Mesenchymal stem cell (in vitro differentiated cells and primary cell): ENCODE data around the gene SLC24A3.

Experiments used
- DNase-seq: peaks from one replicate; pipeline ENCODE4 v3.0.0-alpha.2; 2013
- H2AFZ ChIP-seq: one replicate; pipeline ENCODE4 v1.6.1; 2013; ENCODE audit warnings: low read depth, mild to moderate bottlenecking, control low read depth, inconsistent platforms, low read length, moderate library complexity
- H2AK5ac ChIP-seq: 2 replicates; pipeline ENCODE4 v1.6.1; 2013; ENCODE audit warnings: low read length, moderate library complexity, mild to moderate bottlenecking, inconsistent platforms; ENCODE audit not compliant: severe bottlenecking
- H2BK120ac ChIP-seq: one replicate; pipeline ENCODE4 v1.6.1; 2013; ENCODE audit warnings: low read depth, mild to moderate bottlenecking, inconsistent platforms, low read length, moderate library complexity
- H2BK12ac ChIP-seq, 2 experiments: one replicate each; pipeline ENCODE4 v1.6.1; 2013; ENCODE audit warnings: inconsistent platforms in 2 of 2, low read length in 2 of 2, mild to moderate bottlenecking in 2 of 2, moderate library complexity in 2 of 2, control low read depth in 1 of 2
- H2BK15ac ChIP-seq: one replicate; pipeline ENCODE4 v1.6.1; 2013; ENCODE audit warnings: mild to moderate bottlenecking, low read depth, inconsistent platforms; ENCODE audit not compliant: poor library complexity, severe bottlenecking
- H2BK5ac ChIP-seq: 2 replicates; pipeline ENCODE4 v1.6.1; 2013; ENCODE audit warnings: low read depth, mild to moderate bottlenecking, low read length, control low read depth, inconsistent platforms; ENCODE audit not compliant: poor library complexity, severe bottlenecking
- H3K14ac ChIP-seq, 2 experiments: one replicate each; pipeline ENCODE4 v1.6.1; 2013; ENCODE audit warnings: inconsistent platforms in 2 of 2, low read length in 2 of 2, control low read depth in 1 of 2, mild to moderate bottlenecking in 1 of 2, moderate library complexity in 1 of 2
- H3K18ac ChIP-seq, 2 experiments: one replicate each; pipeline ENCODE4 v1.6.1; 2013; ENCODE audit warnings: inconsistent platforms in 2 of 2, low read length in 2 of 2, control low read depth in 1 of 2, low read depth in 1 of 2, mild to moderate bottlenecking in 1 of 2
- H3K23ac ChIP-seq, 2 experiments: one replicate each; pipeline ENCODE4 v1.6.1; 2013; ENCODE audit warnings: inconsistent platforms in 2 of 2, low read length in 2 of 2, mild to moderate bottlenecking in 2 of 2, moderate library complexity in 2 of 2, control low read depth in 1 of 2
- H3K27ac ChIP-seq: 2 replicates; pipeline ENCODE4 v1.5.1; 2013; ENCODE audit warnings: mild to moderate bottlenecking, moderate library complexity, low read length, control low read depth, inconsistent platforms; ENCODE audit not compliant: poor library complexity, severe bottlenecking
- H3K27me3 ChIP-seq, 2 experiments: 2 replicates each; pipeline versions ENCODE4 v1.6.1 to v1.7.0; 2013; ENCODE audit warnings: low read length in 2 of 2, mild to moderate bottlenecking in 2 of 2, moderate library complexity in 2 of 2, control low read depth in 1 of 2, inconsistent platforms in 1 of 2; ENCODE audit not compliant: control insufficient read depth in 1 of 2, insufficient read depth in 1 of 2
- H3K36me3 ChIP-seq, 2 experiments: 2 replicates each; pipeline versions ENCODE4 v1.6.1 to v1.7.0; 2013; ENCODE audit warnings: low read length in 2 of 2, control low read depth in 1 of 2, inconsistent platforms in 1 of 2, low read depth in 1 of 2, mild to moderate bottlenecking in 1 of 2; ENCODE audit not compliant: insufficient read depth in 2 of 2, control insufficient read depth in 1 of 2
- H3K4ac ChIP-seq, 2 experiments: one replicate each; pipeline ENCODE4 v1.6.1; 2013; ENCODE audit warnings: inconsistent platforms in 2 of 2, low read length in 2 of 2, mild to moderate bottlenecking in 2 of 2, moderate library complexity in 2 of 2, control low read depth in 1 of 2, low read depth in 1 of 2
- H3K4me1 ChIP-seq: 2 replicates; pipeline ENCODE4 v1.6.1; 2013; ENCODE audit warnings: low read depth, low read length, control low read depth; ENCODE audit not compliant: control insufficient read depth, insufficient read depth
- H3K4me2 ChIP-seq: 2 replicates; pipeline ENCODE4 v1.6.1; 2013; ENCODE audit warnings: low read length, mild to moderate bottlenecking, inconsistent platforms; ENCODE audit not compliant: poor library complexity, severe bottlenecking
- H3K4me3 ChIP-seq, 2 experiments: 2 replicates each; pipeline versions ENCODE4 v1.5.1 to v1.7.0; 2013; ENCODE audit warnings: low read length in 2 of 2, mild to moderate bottlenecking in 2 of 2, control low read depth in 1 of 2, low read depth in 1 of 2; ENCODE audit not compliant: insufficient read depth in 1 of 2
- H3K79me1 ChIP-seq: replicated peaks from 2 replicates; pipeline ENCODE4 v1.6.1; 2013; ENCODE audit warnings: mild to moderate bottlenecking, control low read depth, low read length, inconsistent platforms; ENCODE audit not compliant: poor library complexity, severe bottlenecking
- H3K9ac ChIP-seq: 2 replicates; pipeline ENCODE4 v1.7.0; 2013; ENCODE audit warnings: mild to moderate bottlenecking, low read length, moderate library complexity
- H3K9me3 ChIP-seq: 2 replicates; pipeline ENCODE4 v1.7.0; 2013; ENCODE audit warnings: mild to moderate bottlenecking, low read length; ENCODE audit not compliant: control insufficient read depth
- H4K8ac ChIP-seq: one replicate; pipeline ENCODE4 v1.6.1; 2013; ENCODE audit warnings: inconsistent platforms, mild to moderate bottlenecking, low read length, moderate library complexity
- H4K91ac ChIP-seq: one replicate; pipeline ENCODE4 v1.6.1; 2013; ENCODE audit warnings: mild to moderate bottlenecking, low read length, inconsistent platforms
- WGBS: methylation state at CpG from one replicate; pipeline ENCODE4 v1.1.7; 2013; ENCODE audit warnings: mixed read lengths; 5-methylcytosine and 5-hydroxymethylcytosine counted together

Gene SLC24A3

GRCh38 chr20:19527509-19527908, 315.1 kb downstream of the SLC24A3 start:
- Histone ChIP-seq H3K79me1 (no peaks in the 10 kb centered on the region), H3K9me3 (no peaks in the 10 kb centered on the region), H2AK5ac (no peak overlapping the region), H3K4me3 (no peak overlapping the region), H2BK5ac (no peak overlapping the region), H3K14ac (no peak overlapping the region), H3K27ac (no peak overlapping the region), H4K8ac (no peak overlapping the region), H2BK120ac (no peak overlapping the region), H3K4me1 (no peaks in the 10 kb centered on the region), H2AFZ (no peak overlapping the region), H3K9ac (no peak overlapping the region), H3K18ac (no peak overlapping the region), H3K4me2 (no peak overlapping the region), H2BK15ac (no peak overlapping the region), H3K23ac (no peak overlapping the region), H4K91ac (no peak overlapping the region), H2BK12ac (no peak overlapping the region), H3K36me3 (no peaks in the 10 kb centered on the region), H3K27me3 (peaks cover 0 to 3% of the 10 kb centered on the region in 2 experiments), H3K4ac (no peak overlapping the region)
- WGBS, result 46% methylated on average over 2 of the region's 2 CpGs
- DNase-seq, result no peak

GRCh38 chr20:19528286-19529030, 316.0 kb downstream of the SLC24A3 start:
- 87% methylated on average over 4 of the region's 5 CpGs for WGBS
- Histone ChIP-seq H2AK5ac (no peak overlapping the region), H2AFZ (no peak overlapping the region), H3K9me3 (no peaks in the 10 kb centered on the region), H2BK12ac (no peak overlapping the region), H3K4me1 (no peaks in the 10 kb centered on the region), H3K9ac (no peak overlapping the region), H2BK5ac (no peak overlapping the region), H4K8ac (no peak overlapping the region), H3K18ac (no peak overlapping the region), H2BK15ac (no peak overlapping the region), H3K14ac (no peak overlapping the region), H3K79me1 (no peaks in the 10 kb centered on the region), H3K4me3 (no peak overlapping the region), H3K36me3 (no peaks in the 10 kb centered on the region), H2BK120ac (no peak overlapping the region), H3K4ac (no peak overlapping the region), H3K27me3 (peaks cover 0 to 6% of the 10 kb centered on the region in 2 experiments), H3K27ac (no peak overlapping the region), H3K23ac (no peak overlapping the region), H3K4me2 (no peak overlapping the region), H4K91ac (no peak overlapping the region)
- no peak for DNase-seq

GRCh38 chr20:19530006-19530405, 317.6 kb downstream of the SLC24A3 start:
- Histone ChIP-seq H2BK15ac (no peak overlapping the region), H3K4me2 (no peak overlapping the region), H3K36me3 (no peaks in the 10 kb centered on the region), H3K9ac (no peak overlapping the region), H3K4me1 (no peaks in the 10 kb centered on the region), H2BK5ac (no peak overlapping the region), H2AFZ (no peak overlapping the region), H3K79me1 (no peaks in the 10 kb centered on the region), H2BK120ac (no peak overlapping the region), H3K27ac (no peak overlapping the region), H3K4ac (no peak overlapping the region), H3K9me3 (peaks cover 1% of the 10 kb centered on the region), H3K4me3 (no peak overlapping the region), H3K14ac (no peak overlapping the region), H4K91ac (no peak overlapping the region), H3K23ac (no peak overlapping the region), H4K8ac (no peak overlapping the region), H3K27me3 (peaks cover 0 to 10% of the 10 kb centered on the region in 2 experiments), H2AK5ac (no peak overlapping the region), H3K18ac (no peak overlapping the region), H2BK12ac (no peak overlapping the region)
- DNase-seq, result no peak
- 87% methylated on average over 5 of the region's 5 CpGs for WGBS

DNA sequence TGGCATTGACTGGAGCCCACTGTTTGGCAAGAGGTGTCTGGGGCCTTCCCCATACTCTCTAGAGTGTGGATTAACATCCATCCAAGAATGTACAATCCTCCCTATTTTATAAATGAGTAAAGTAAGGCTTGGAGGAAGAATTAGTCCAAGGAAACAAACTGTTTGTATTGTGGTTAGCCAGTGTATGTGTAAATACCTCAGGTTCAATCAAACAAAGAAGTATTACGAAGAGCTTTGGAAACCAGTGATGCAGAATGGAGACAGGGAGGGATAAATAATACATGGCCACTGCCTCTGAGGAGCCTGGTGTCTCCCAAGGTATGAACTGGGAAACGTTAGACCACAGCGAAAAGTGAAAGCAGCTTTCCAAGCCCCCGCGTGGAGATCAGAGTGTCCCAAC, 319.0 kb downstream of the SLC24A3 start:
- no peak overlapping the region for H4K91ac ChIP-seq
- no peak overlapping the region for H3K4ac ChIP-seq
- H3K27ac ChIP-seq, result no peak overlapping the region
- H2BK120ac ChIP-seq, result no peak overlapping the region
- no peaks in the 10 kb centered on the region for H3K79me1 ChIP-seq
- H4K8ac ChIP-seq, result no peak overlapping the region
- 81% methylated on average over 5 of the region's 5 CpGs for WGBS
- no peak overlapping the region for H2AFZ ChIP-seq
- H3K18ac ChIP-seq, result no peak overlapping the region
- H3K14ac ChIP-seq, result no peak overlapping the region
- H3K4me1 ChIP-seq, result no peaks in the 10 kb centered on the region
- no peak overlapping the region for H3K4me3 ChIP-seq
- H2AK5ac ChIP-seq, result no peak overlapping the region
- no peaks in the 10 kb centered on the region for H3K36me3 ChIP-seq
- no peak for DNase-seq
- H3K23ac ChIP-seq, result no peak overlapping the region
- peaks cover 12% of the 10 kb centered on the region for H3K9me3 ChIP-seq
- H3K27me3 ChIP-seq, result peaks cover 0 to 10% of the 10 kb centered on the region in 2 experiments
- H2BK12ac ChIP-seq, result no peak overlapping the region
- no peak overlapping the region for H3K9ac ChIP-seq
- H3K4me2 ChIP-seq, result no peak overlapping the region
- H2BK5ac ChIP-seq, result no peak overlapping the region
- H2BK15ac ChIP-seq, result no peak overlapping the region
